CD4-positive, alpha-beta T cell treated with Interleukin-4 for 4 hours (primary cell): ENCODE measurements around the gene DGCR2.

Experiments
- DNase-seq: peaks from one replicate; pipeline ENCODE4 v3.0.0-alpha.2; 2020

DGCR2 gene

GRCh38 chr22:19125474-19126308, 3.5 kb upstream of the DGCR2 start:
- DNase-seq: no peak

- no peak for DNase-seq
Measured at GRCh38 chr22:19125011-19125410, 2.8 kb upstream of the DGCR2 start.

GRCh38 chr22:19124377-19124776, 2.2 kb upstream of the DGCR2 start:
- no peak for DNase-seq

GRCh38 chr22:19123936-19124335, 1.7 kb upstream of the DGCR2 start:
- DNase-seq: no peak

- DNase-seq: no peak
Measured at GRCh38 chr22:19122752-19123492, 710 bp upstream of the DGCR2 start.

- DNase-seq: no peak
Measured at GRCh38 chr22:19121631-19122142, 525 bp downstream of the DGCR2 start.

GRCh38 chr22:19120829-19121630, 1.2 kb downstream of the DGCR2 start:
- peak; percentile 16 for DNase-seq

- no peak for DNase-seq
Measured at GRCh38 chr22:19119949-19120348, 2.3 kb downstream of the DGCR2 start.

- peak; percentile 6 for DNase-seq
Measured at GRCh38 chr22:19118329-19118880, 3.8 kb downstream of the DGCR2 start.

GRCh38 chr22:19117111-19117512, 5.1 kb downstream of the DGCR2 start:
- no peak for DNase-seq

GRCh38 chr22:19115628-19116027, 6.6 kb downstream of the DGCR2 start:
- DNase-seq: peak; percentile 24

GRCh38 chr22:19114984-19115552, 7.1 kb downstream of the DGCR2 start:
- no peak for DNase-seq

GRCh38 chr22:19113429-19113828, 8.8 kb downstream of the DGCR2 start:
- no peak for DNase-seq

- DNase-seq: no peak
Measured at GRCh38 chr22:19111584-19111983, 10.6 kb downstream of the DGCR2 start.

GRCh38 chr22:19111140-19111539, 11.1 kb downstream of the DGCR2 start:
- no peak for DNase-seq

GRCh38 chr22:19110646-19111045, 11.6 kb downstream of the DGCR2 start:
- no peak for DNase-seq

GRCh38 chr22:19110064-19110458, 12.2 kb downstream of the DGCR2 start:
- DNase-seq: no peak

GRCh38 chr22:19109198-19110063, 12.8 kb downstream of the DGCR2 start:
- peak; percentile 84 for DNase-seq

- no peak for DNase-seq
Measured at GRCh38 chr22:19108807-19109197, 13.4 kb downstream of the DGCR2 start.

GRCh38 chr22:19107730-19108074, 14.5 kb downstream of the DGCR2 start:
- DNase-seq: no peak

GRCh38 chr22:19106886-19107729, 15.1 kb downstream of the DGCR2 start:
- no peak for DNase-seq
